ENCODE results near the gene SLC6A11.

GRCh38 chr3:10857235-10857634 is 41.2 kb downstream of the SLC6A11 start:
- TF ChIP-seq, protein P1, sequence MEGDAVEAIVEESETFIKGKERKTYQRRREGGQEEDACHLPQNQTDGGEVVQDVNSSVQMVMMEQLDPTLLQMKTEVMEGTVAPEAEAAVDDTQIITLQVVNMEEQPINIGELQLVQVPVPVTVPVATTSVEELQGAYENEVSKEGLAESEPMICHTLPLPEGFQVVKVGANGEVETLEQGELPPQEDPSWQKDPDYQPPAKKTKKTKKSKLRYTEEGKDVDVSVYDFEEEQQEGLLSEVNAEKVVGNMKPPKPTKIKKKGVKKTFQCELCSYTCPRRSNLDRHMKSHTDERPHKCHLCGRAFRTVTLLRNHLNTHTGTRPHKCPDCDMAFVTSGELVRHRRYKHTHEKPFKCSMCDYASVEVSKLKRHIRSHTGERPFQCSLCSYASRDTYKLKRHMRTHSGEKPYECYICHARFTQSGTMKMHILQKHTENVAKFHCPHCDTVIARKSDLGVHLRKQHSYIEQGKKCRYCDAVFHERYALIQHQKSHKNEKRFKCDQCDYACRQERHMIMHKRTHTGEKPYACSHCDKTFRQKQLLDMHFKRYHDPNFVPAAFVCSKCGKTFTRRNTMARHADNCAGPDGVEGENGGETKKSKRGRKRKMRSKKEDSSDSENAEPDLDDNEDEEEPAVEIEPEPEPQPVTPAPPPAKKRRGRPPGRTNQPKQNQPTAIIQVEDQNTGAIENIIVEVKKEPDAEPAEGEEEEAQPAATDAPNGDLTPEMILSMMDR (IDR thresholded peaks at IDR 0.05; ENCODE audit: low read length), result no peak
- no peak for TF ChIP-seq EZH2 (IDR thresholded peaks at IDR 0.05; ENCODE audit: borderline replicate concordance, low read length)
